ENCODE results near the gene MYO1G.
"Not testable (repeated sequence)": the region's sequence is repeated elsewhere in the genome, so short reads cannot be mapped to it uniquely, and the experiment has no call there.

The MYO1G gene

DNA sequence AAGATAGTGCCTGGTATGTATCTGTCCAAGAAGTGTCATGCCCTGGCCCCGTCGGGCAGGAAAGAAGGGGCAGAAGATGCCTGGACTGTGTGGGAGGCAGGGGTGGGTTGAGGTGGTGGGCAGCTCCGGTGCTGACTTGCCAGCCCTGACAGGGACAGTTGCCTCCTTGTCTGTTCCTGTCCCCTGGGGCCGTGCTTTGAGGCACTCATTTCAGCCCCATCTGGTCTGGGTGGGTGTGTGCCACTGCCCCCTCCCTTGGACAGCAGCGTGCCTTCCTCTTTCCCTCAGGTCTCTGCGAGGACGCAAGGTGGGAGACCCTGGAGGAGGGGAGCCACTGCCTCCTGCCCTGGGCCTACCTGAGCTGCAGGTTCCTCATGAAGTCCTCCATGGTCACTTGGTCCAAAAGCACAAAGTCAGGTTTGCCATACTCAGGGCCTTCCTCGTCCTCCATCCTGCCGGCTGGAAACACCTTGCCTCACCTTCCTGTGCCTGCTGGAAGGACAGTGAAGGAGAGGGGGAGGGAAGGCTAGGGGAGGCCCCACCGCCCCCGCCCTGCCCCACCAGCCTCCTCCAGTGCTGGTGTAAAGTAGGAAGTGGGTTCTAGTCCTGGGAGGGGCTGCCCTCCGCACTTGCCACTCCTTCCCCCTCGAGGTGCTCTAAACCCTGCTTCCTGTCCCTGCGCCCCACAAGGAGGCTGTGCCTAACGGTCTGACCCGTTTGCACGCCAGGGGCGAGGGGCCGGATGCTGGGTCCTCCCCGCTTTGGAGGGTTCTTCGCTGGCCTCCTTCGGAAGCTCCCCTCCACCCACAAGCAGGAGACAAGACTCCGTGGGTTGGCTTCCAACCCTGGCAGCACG is at the start of gene MYO1G:
TSS of gene MYO1G (minus strand) at position 505 of the 856 bp plus-strand sequence. CDS start at position 451, 54 bp downstream.
- DNase-seq (ENCODE audit: low read depth in 2 of 3, low spot score in 1 of 3) = peak; percentile 75 to 88 (median 80)

DNA sequence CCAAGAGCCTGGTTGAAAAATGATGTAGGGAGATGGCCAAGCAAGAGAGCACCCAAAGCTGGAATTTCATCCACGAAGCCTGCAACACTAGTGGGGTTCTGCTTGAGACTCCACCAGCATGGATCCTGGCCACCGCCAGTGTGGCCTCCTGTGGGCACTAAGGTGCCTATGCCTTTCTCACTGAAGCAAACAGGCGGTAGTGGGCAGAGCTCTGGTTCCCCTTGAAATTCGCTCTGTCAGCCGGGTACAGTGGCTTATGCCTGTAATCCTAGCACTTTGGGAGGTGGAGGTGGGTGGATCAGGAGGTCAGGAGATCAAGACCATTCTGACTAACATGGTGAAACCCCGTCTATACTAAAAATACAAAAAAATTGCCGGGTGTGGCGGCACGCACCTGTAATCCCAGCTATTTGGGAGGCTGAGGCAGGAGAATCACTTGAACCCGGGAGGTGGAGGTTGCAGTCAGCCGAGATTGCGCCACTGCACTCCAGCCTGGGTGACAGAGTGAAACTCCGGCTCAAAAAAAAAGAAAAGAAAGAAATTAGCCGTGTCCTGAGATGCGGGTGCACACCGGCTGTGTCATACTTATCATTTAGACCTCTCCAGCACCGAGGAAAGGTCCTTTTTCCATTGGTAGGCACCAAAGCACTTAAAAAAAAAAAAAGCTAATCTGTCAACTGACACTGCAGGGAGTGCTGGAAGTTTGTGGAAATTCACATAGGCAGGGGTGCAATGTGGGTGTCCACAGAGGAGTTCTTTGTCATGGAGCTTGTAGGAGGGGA is 49.5 kb upstream of the MYO1G start:
- DNase-seq (ENCODE audit: low read depth in 2 of 3, low spot score in 1 of 3) = no peak

DNA sequence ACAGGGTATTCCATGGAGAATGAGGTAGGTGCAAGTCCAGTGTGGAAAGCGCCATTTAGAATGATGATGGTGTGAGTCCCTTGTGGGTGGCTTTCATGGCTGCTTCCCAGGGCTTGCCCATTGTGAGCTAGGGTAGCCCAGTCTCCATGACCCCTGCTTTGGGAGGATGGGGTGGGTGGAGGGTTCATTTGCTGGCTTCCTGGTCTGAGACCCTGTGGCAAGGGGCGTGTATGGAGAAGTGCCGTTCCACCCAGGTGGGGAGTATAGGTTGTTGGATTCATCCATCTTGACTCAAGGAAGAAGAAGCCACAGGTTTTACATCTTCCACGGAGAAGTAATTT is 48.9 kb upstream of the MYO1G start:
- DNase-seq (ENCODE audit: low read depth in 2 of 3, low spot score in 1 of 3) = no peak

DNA sequence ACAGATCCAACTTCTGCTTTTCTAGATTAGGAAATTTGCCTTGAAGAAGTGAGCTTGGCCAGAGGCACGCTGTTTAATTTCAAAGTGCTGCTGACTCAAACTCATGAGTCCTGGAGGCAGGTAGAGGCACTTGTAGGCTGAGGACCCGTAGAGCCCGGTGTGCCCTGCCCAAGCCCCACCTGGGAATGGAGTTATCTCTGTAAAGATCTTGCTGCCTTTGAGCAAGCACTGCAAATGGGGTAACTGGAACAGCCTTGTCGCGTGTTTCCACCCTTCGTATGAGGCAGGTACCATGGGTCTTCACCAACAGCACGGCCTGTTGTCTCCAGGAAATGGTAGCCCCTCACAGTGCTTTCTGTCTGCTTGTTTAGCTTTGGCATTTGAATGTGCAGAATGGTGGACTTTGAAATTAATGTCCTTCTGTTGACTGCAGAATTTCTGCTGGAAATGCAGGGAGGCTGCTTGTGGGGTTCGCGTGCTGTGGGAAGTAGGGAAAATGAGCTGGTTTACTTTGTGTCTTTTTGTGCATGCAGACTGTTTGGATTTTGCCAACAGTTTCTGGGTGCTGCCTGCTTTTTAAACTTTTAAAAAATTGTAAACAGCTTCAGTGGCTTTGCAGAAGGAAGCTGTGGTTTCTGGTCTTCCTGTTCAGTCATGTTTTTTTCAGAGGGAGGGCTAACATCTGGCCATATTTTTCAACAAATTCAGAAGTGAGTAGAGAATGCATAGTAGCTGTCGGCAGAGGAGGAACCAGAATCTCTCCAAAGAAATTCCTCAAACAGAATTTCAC is 48.4 kb upstream of the MYO1G start:
- no peak for DNase-seq (ENCODE audit: low read depth in 2 of 3, low spot score in 1 of 3)

DNA sequence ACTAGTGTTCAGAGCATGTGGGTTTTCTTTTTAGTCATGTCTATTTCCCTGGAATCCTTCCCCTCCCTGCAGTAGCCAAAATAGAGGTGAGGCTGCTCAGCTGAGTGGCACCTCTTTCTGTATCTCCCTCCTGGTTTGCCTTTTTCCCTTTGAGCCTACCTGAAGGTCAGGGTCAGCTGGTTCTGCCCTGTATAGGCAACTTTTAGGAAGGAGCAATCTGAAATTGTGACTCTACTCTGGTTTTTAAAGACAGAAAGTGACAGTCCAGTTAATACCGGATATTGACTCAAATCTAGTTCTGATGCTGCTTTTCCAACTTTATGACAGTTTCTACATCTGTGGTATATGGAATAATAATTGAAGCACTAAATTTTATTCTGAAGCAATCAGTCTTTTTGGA is 47.2 kb upstream of the MYO1G start:
- DNase-seq (ENCODE audit: low read depth in 2 of 3, low spot score in 1 of 3) = no peak

DNA sequence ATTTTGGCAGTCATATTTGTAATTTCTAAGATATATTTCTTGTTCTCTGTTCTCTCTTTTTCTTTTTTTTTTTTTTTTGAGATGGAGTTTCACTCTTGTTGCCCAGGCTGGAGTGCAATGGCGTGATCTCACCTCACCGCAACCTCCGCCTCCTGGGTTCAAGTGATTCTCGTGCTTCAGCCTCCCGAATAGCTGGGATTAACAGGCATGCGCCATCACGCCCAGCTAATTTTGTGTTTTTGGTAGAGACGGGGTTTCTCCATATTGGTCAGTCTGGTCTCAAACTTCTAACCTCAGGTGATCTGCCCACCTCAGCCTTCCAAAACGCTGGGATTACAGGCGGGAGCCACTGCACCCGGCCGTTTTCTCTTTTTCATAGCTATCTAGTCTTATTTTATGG is 46.7 kb upstream of the MYO1G start:
- not testable (repeated sequence) for DNase-seq (ENCODE audit: low read depth in 2 of 3, low spot score in 1 of 3)

DNA sequence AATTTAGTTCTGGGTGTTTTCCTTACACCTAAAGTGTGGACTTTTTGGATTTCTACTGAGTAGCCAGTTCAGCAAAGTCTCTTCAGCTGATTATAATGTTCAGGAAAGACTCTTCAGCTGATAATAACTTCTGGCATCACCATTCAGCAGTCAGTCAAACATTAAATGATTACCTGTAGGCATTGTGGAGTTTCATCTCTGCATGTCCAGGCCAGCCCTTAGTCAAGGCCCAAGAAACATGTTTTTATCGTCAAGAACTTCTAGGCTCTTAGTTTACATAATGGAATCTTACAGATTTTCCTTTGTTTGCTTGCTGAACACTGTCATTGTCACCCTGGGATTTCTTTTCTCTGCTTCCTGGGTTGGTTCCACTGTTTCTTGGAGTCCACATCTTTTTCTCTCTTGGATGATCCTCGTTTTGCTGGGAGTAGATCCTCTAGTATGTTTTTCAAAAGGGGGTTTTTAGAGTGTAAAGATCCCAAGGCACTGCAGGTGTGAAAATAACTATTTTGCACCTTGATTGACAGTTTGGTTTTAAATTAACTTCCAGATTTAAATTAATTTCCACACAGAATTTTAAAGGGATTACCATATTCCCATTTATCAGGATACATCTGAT is 45.4 kb upstream of the MYO1G start:
- DNase-seq (ENCODE audit: low read depth in 2 of 3, low spot score in 1 of 3) = no peak

DNA sequence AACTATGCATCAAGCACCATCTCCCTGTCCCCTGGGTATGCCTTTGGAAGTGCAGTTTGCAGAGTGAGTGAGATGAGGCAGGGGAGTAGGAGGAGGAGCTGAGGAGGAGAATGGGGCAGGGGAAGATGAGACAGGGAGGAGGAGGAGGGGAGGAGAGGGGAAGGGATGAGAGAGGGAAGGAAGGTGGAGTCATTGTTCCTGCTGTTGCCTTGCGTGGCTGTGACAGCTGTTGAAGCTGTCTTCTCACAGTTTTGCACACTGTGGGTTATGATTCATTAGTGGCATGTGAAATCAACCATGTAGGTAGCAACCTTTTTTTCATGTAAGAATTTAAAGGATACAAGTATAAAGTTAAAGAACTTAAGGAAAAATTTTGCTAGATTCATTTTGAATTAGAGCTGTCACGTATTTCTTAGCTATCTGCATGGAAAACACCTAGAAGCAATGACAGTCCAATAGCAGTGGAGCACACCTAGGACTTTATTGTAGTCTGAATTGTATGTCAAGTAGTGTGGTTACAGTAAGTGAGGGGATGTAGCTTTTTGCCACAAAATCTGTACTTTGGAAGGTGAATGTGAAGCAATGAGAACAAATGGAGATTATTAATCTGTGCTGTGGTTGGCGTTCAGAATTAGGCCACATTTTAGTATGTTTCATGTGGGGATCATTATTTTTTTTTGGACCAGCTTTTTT is 42.9 kb upstream of the MYO1G start:
- no peak for DNase-seq (ENCODE audit: low read depth in 2 of 3, low spot score in 1 of 3)

DNA sequence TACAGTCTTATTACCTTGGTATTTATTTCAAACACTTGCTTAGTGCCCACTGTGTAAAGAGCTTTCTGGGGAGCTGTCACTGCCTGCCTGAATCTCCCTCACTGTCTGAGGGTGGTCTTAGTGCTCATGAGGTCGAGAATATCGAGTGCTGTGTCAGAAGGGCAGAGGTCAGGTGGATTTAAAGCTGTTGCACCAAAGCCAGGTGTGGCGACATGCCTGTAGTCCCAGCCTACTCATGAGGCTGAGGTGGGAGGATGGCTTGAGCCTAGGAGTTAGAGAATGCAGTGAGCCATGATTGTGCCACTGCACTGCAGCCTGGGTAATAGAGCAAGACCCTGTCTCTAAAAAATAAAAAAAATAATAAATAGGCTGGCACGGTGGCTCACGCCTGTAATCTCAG is 42.1 kb upstream of the MYO1G start:
- DNase-seq (ENCODE audit: low read depth in 2 of 3, low spot score in 1 of 3) = no peak

DNA sequence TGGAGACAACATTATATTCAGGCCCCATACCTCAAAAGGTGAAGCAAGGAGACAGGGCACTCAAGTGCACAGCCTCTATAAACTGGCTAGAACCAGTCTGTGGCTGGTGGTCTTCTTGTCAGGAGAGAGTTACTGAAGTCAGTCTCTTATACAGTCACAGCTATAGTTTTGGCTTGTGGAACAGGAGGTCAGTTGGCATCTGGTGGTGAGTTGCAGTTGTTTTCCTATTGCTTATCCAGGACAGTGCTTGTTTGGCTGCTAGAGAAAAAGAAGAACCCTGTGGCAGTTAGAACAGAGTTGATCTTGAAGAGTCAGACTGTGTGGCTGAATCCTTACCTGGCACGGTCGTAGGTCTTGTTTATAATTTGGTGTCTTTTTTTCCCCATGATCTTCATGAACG is 38.4 kb upstream of the MYO1G start:
- no peak for DNase-seq (ENCODE audit: low read depth in 2 of 3, low spot score in 1 of 3)

DNA sequence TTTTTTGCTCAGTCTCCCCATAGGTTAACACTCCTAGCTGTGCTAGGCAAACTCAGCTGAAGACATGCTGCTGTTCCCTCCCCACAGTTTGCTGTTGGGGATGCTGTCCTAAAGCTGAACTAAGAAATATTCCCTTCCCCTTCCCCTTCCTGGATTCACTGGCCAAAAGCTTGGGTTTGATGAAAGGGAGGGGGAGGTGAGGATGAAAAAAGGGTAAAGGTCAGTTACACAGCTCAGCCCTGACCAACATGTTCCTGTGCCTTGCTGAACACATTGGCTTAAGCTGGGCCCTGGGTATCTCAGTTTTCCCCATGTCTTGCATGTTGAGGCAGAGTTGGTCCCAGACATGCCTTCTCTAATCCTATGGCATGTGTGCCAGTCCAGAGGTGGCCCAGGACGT is 36.5 kb upstream of the MYO1G start:
- no peak for DNase-seq (ENCODE audit: low read depth in 2 of 3, low spot score in 1 of 3)

DNA sequence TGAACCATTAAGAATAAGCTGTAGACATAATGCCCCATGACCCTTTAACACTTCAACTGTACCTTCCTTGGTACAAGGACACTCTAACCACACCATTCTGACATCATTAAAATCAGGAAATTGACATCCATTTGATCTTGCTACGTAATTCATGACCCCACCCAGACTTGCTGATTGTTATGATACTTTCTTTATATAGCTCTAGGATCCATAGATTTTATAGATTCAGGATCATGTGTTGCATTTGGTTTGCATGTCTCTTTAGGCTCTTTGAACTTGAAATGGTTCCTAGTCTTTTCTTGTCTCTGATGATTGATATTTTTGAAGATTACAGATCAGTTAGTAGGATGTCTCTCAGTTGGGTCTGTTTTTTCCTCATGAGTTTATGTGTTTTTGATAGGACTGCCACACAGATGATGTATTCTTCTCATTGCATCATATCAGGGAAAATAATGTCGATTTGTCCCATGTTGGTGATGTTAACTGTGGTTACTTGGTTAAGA is 34.7 kb upstream of the MYO1G start:
- DNase-seq (ENCODE audit: low read depth in 2 of 3, low spot score in 1 of 3) = no peak

DNA sequence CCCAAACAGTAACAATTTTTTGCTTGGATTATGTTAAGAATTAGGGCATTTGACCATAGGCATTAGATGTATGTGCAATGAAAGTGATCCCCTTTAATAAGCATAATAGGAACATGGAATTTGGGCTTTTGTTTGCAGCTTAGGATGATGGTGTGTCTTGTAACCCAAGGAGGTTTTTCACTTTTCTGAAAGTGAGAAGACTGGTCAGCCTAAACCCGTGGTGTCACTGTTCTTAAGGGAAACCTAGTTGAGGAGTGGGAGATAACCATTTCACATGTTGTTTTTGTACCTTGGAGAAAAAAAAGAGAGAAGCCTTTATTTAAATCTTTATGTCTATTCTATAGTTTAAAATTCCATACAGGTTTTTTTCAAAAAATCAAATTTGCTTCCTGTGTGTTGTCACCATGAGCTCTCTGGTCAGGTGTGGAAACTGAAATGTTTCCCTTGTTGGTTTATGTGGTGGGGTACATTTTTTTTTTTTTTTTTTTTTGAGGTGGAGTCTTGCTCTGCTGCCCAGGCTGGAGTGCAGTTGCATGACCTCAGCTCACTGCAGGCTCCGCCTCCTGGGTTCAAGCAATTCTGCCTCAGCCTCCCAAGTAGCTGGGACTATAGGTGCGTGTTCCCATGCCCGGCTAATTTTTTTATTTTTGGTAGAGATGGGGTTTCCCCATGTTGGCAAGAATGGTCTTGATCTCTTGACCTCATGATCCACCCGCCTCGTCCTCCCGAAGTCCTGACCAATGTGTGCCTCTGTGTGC is 28.9 kb upstream of the MYO1G start:
- no peak for DNase-seq (ENCODE audit: low read depth in 2 of 3, low spot score in 1 of 3)

DNA sequence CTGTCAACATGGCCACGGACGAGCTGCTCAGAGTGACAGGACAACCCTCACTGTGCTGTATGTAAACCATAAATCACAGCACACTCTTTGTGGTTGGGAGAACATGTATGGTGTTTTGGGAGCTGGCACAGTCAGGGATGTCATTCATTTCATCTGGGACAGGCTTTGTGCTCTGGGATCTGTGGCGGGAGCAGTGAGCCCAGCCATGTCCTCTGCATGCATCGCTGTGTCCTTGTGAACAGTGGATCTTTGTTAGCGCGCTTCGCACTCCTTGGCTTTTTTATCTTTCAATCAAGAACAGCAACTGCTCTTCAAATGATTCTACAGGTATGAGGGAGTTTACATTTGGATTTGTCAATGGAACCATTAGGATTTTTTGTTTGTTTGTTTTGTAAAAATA is 28.3 kb upstream of the MYO1G start:
- DNase-seq (ENCODE audit: low read depth in 2 of 3, low spot score in 1 of 3) = no peak

DNA sequence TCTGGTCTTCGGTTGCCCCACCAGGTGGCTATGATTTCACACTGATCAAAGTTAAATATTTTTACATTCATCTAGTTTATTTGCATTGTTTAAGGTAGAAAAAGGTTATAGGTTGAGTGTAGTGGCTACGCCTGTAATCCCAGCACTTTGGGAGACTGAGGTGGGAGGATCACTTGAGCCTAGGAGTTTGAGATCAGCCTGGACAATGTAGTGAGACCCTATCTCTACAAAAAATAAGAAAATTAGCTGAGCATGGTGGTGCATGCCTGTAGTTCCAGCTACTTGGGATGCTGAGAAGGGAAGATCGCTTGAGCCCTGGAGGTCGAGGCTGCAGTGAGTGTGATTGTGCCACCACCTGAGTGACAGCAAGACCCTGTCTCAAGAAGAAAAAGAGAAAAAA is 25.0 kb upstream of the MYO1G start:
- DNase-seq (ENCODE audit: low read depth in 2 of 3, low spot score in 1 of 3) = no peak

DNA sequence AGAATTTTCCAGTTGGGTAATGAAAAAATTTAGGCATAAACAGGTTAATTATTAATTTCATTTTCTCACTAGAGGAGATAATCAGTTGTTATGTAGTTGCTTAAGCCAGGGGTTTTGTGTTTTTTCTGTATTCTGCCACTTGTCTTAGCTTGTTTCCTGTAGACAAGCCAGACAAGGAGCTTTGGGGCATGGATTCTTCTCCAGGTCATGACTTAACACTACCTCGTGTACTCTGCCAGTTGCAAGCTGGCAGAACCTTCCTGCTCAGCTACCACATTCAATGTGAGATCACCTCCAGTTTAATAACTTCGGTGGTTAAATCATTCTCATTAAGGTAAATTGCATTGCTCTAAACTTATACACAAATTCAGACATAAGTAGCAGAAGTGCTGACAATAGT is 23.0 kb upstream of the MYO1G start:
- DNase-seq (ENCODE audit: low read depth in 2 of 3, low spot score in 1 of 3) = no peak

DNA sequence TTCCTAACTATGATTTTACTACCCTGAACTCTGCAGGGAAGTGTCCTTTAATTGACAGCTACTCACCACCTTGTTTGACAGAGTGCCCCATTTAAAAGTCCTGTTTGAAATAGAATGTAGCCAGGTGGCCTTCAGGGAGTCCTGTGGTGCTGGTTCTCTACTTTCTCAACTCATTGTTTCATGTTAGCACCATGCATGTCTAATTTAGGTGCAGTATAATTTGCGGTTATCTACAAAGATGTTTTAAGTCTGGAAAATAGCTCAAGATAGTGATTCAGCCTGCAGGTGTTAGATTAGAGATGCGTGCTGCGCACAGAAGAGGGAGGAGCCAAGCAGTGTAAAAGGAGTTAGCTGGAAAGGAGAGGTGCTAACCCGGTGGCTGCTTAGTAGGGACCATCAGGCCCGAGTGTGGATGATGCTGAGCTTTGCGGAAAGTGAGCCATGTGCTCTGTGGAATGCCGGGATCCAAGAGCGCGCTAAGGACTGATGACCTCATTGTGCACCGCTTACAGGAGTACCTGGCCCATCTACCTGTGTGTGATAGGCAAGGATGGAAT is 22.4 kb upstream of the MYO1G start:
- DNase-seq (ENCODE audit: low read depth in 2 of 3, low spot score in 1 of 3) = peak in 1 of 3 donors; percentile 62

DNA sequence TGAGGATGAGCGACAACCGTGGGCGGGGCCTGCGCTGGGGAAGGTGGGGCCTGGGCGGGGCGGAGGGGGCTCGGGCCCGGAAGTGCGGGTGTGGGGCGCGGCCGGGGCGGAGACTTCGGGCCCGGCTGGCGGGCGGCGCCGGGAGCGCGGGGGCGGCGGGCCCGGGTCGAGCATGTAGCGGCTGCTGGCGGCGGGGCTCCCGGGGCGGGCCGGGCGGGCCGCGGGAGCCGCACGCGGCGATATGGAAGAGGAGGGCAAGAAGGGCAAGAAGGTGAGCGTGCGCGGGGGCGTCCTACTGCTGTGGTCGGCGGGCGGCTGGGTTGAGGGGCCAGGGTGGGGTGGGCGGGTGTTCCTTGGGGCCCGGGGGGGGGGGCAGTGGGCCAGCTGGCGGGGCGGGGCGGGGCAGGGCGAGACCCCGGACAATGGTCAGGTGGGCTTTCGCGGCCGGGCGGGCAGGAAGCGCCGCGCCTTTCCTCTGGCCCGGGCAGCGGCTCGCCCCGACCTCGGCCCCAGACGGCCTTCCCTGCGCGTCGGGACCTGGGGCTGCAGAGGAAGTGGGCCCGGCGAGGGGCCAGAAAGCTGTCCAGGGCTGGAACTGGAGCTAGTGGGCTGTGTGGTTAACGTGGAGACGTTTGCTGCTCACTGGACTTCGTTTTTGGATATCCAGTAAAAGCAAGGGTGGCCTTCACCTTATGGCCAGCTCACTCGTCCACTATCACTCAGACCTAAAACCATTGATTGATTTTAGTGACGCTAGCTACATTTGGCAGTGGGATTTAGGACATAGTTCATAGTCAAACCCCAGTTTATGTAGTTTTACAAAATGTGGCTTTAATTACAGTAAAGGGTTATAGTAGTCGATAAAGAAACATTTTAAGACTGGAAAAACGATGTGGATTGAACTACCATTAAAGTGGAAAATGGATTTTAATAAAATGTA is 21.5 kb upstream of the MYO1G start, which contains the start of gene CCM2:
TSS of gene CCM2 (plus strand) at position 109 of the 940 bp plus-strand sequence. CDS start at position 242, 133 bp downstream.
- no peak for DNase-seq (ENCODE audit: low read depth in 2 of 3, low spot score in 1 of 3)

Data from stimulated activated CD4-positive, alpha-beta T cell treated with anti-CD3 and anti-CD28 coated beads, Interleukin-12 subunit alpha, Interleukin-12 subunit beta, amount 100 ng/mL, for 48 hours (primary cell).